Skeletal muscle satellite cell (primary cell): Measurements from ENCODE around the gene CLDN9.

Experiments used
- H3K27me3 ChIP-seq: 2 replicates; pipeline ENCODE4 v1.7.0; 2013; ENCODE audit warnings: low read length; ENCODE audit not compliant: control insufficient read depth, insufficient read depth
- H3K36me3 ChIP-seq: 2 replicates; pipeline ENCODE4 v1.7.0; 2013; ENCODE audit warnings: mild to moderate bottlenecking, control low read depth, low read length; ENCODE audit not compliant: insufficient read depth
- H3K4me1 ChIP-seq: 2 replicates; pipeline ENCODE4 v1.7.0; 2013; ENCODE audit warnings: low read length; ENCODE audit not compliant: control insufficient read depth, insufficient read depth
- H3K4me2 ChIP-seq: 2 replicates; pipeline ENCODE4 v1.7.0; 2013; ENCODE audit warnings: mild to moderate bottlenecking, low read length
- H3K4me3 ChIP-seq: 2 replicates; pipeline ENCODE4 v1.7.0; 2013; ENCODE audit warnings: low read length
- H3K9ac ChIP-seq: 2 replicates; pipeline ENCODE4 v1.7.0; 2013; ENCODE audit warnings: mild to moderate bottlenecking, low read depth, low read length, moderate library complexity
- H3K9me3 ChIP-seq: replicated peaks from 2 replicates; pipeline ENCODE4 v1.7.0; 2013; ENCODE audit warnings: mild to moderate bottlenecking, control low read depth, low read length

Gene CLDN9

DNA sequence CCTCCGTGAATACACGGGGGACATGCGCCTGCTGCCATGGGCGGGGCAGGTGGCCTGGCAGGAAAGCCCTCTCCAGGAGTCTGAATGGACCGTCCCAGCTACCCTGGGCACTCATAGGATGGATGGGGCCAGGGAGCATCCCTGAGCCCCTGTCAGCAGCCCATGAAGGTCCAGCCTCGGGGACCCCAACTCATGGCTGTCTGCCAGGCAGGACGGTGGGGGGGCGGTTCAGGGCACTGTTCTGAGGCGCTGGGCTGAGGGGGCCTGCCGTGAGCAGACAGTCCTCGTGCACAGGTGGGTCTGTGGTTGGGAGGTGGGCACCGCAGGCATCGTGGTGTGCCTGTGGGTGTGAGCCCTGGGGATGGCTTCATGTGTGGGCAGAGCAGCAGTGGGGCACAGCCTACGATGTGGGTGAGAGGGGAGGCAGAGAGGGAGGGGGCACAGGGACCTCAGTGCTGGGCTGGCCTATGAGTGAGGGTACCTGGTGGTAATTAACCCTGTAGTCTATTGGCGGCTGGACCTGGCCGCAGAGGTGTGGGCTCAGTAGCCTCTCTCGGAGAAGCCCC is 26.0 kb upstream of the CLDN9 start:
- H3K4me1 ChIP-seq = peaks cover 14% of the 10 kb centered on the region
- H3K27me3 ChIP-seq = no peaks in the 10 kb centered on the region

DNA sequence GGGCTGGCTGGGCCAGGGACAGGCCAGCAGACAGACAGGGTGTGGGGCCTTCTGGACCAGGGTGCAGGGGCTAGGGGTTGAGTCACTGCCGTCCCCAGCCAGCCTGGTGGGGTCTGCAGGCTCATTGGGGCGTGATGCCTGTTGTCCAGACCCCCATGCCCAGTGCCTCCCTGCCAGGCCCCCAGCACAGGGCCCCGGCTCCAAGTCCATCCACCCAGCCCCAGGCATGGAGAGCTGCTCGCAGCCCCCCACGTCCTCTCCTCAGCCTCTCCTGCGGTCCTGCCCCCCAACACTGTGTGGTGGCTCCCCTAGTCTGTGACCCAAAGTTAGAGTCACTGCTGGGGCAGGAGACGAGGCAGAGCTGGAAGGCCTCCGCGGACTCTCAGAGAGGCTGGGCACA is 25.4 kb upstream of the CLDN9 start:
- no peaks in the 10 kb centered on the region for H3K36me3 ChIP-seq
- no peak overlapping the region for H3K4me2 ChIP-seq
- peaks cover 14% of the 10 kb centered on the region for H3K4me1 ChIP-seq
- no peaks in the 10 kb centered on the region for H3K9me3 ChIP-seq
- H3K27me3 ChIP-seq = no peaks in the 10 kb centered on the region
- no peak overlapping the region for H3K4me3 ChIP-seq
- H3K9ac ChIP-seq = no peak overlapping the region

More for the DNA sequence above, 26.0 kb upstream of the CLDN9 start:
- no peak overlapping the region for H3K4me2 ChIP-seq
- no peak overlapping the region for H3K4me3 ChIP-seq
- no peaks in the 10 kb centered on the region for H3K9me3 ChIP-seq
- no peaks in the 10 kb centered on the region for H3K36me3 ChIP-seq
- H3K9ac ChIP-seq = no peak overlapping the region

DNA sequence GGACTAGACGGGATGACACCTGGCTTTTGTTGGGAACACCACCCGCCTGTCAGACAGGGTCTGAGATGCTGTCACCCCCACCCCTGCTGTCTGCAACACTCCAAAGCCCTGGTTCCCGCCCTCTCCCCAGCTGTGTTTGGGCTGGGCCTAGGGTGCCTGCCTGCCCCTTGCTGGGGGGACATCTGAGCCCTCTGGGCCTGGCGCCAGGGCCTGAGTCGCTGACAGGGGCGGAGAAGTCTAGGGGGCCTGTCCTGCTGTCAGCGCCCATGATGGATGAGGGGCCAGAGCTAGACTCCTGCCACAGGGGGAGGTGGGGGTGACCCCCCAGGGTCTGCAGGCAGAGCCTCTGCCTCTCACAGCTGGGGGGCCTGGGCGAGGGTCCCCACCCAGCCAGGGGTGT is 24.9 kb upstream of the CLDN9 start:
- no peaks in the 10 kb centered on the region for H3K36me3 ChIP-seq
- H3K4me1 ChIP-seq = peaks cover 14% of the 10 kb centered on the region
- H3K27me3 ChIP-seq = no peaks in the 10 kb centered on the region
- no peaks in the 10 kb centered on the region for H3K9me3 ChIP-seq
- no peak overlapping the region for H3K4me2 ChIP-seq
- no peak overlapping the region for H3K9ac ChIP-seq
- no peak overlapping the region for H3K4me3 ChIP-seq

DNA sequence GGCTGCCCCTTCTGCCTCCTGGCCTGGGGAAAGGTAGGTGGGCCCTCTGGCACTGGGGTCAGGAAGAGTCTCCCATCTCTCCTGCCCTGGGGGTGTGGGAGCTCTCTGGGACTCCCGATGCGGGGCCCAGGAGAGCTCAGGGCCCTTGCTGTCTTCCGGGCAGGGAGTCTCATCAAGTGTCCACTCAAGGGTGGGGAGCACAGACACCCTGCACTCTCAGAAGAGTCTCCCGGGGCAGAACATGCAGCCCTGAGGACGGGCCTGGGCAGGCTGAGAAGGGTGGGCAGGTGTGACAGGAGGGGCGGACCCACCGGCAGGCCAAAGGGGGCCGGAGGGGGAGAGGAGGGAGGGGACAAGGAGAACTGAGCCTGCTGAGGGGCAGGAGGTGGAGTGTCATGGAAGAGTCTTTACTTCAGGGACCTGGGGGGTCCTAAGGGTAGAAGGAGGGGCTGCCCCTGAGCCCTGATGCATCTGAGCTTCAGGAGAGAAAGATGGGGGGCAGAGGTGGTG is 24.1 kb upstream of the CLDN9 start:
- no peak overlapping the region for H3K9ac ChIP-seq
- peaks cover 14% of the 10 kb centered on the region for H3K4me1 ChIP-seq

DNA sequence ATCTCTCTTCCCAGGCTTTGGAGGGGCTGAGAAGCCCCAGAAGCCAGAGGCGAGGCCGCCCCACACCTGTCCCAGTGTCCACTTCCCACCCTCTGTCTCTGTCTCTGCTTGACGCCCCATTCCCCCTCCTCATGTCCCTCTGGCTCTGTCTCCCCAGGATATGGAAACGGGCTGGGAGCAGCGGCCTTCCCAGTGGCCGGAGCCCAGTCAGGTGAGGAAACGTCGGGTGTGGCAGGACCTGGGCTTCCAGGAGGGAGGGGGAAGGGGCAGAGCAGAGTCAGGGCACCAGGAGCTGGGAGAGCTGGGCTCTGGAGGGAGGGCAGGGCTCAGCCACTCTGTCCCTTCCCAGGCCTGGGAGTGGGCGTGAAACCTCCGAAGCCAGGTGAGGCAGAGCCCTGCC is 21.8 kb upstream of the CLDN9 start:
- H3K27me3 ChIP-seq = no peaks in the 10 kb centered on the region
- no peaks in the 10 kb centered on the region for H3K9me3 ChIP-seq
- H3K4me1 ChIP-seq = peaks cover 1% of the 10 kb centered on the region
- H3K4me2 ChIP-seq = no peak overlapping the region
- H3K4me3 ChIP-seq = no peak overlapping the region
- H3K36me3 ChIP-seq = no peaks in the 10 kb centered on the region
- H3K9ac ChIP-seq = no peak overlapping the region

More for the DNA sequence above, 24.1 kb upstream of the CLDN9 start:
- H3K4me2 ChIP-seq = no peak overlapping the region
- H3K4me3 ChIP-seq = no peak overlapping the region
- H3K9me3 ChIP-seq = no peaks in the 10 kb centered on the region
- no peaks in the 10 kb centered on the region for H3K27me3 ChIP-seq
- no peaks in the 10 kb centered on the region for H3K36me3 ChIP-seq

DNA sequence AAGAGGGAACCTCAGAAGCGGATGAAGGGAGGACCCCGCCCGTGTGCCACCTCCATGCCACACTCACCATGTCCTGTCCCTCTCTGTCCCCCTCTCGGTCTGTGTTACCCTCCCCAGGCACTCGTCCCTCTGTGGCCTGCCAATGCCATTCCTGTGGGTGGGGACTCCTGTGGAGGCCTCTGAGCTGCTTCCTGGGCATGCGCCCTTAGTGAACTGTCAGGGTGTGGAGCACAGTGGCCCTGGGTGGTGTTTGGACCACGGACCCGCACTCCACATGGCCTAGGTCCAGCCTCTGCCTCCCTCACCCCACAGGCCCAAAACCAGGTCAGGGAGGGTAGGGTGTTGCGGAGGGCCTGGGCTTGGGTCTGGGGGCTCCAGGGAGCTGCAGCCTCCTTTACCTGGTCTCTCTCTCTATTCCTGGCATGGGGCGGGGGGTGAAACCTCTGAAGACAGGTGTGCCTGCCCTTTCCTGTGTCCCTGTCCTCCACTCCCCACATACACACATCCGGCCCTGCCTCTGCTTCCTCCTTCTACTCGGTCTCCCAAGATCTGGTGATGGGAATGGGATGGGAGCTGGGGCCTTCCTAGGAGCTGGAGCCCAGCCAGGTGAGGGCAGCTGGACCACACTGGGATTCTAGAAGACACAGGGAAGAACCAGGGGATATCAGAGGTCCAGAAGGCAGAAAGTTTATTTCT is 21.0 kb upstream of the CLDN9 start:
- Histone ChIP-seq H3K4me3 (no peak overlapping the region), H3K9ac (no peak overlapping the region), H3K4me2 (no peak overlapping the region), H3K27me3 (peaks cover 4% of the 10 kb centered on the region), H3K36me3 (no peaks in the 10 kb centered on the region), H3K9me3 (no peaks in the 10 kb centered on the region), H3K4me1 (no peaks in the 10 kb centered on the region)

DNA sequence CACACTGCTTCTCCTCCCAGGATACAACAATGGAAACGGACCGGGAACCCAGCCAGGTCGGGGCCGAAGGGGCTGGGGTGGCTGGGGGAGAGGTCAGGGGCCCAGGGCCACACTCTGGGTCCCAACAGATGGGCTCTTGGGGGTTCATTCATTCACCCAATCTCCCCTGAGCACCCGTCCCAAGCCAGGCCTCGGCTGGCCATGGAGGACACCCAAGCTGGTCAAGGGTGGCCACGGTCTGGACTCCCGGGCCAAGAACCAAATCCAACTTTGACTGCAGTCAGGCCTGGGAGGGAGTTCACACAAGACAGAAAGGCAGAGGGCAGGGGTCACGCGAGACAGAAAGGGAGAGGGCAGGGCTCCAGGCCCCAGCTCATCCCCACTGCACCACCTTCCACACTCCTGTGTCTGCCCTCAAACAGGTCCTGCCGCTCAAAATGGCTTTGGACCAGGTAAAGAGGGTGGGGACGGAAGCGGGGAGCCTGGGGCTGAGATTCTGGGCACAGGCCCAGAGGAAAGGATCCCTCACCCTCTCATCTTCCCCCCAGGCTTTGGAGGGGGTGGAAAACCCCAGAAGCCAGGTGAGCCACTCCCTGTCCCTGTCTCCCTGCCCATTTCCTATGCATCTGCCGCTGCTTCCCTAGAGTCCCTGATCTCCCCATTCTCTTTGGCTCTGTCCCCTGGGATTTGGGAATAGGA is 20.2 kb upstream of the CLDN9 start:
- Histone ChIP-seq H3K36me3 (no peaks in the 10 kb centered on the region), H3K9ac (no peak overlapping the region), H3K9me3 (no peaks in the 10 kb centered on the region), H3K4me3 (no peak overlapping the region), H3K4me1 (no peaks in the 10 kb centered on the region), H3K27me3 (peaks cover 4% of the 10 kb centered on the region), H3K4me2 (no peak overlapping the region)

DNA sequence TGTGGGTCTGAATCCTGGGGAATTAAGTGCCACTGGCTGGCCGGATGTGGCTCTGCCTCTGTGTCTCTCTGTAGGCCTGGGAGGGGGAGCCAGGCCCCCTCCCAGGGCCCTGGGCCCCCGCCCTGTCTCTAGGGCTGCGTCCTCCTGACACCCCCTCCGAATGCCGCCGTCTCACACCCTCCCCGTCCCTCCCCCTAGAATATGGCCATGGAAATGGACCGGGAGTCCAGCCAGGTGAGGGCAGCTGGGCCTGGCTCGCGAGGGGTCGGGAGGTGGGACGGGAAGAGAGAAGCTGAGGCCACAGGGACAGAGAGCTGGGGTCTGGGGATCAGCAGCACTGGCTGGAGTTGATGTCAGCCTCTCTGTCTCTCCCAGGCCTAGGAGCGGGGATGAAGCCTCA is 16.4 kb upstream of the CLDN9 start:
- no peaks in the 10 kb centered on the region for H3K9me3 ChIP-seq
- peaks cover 14% of the 10 kb centered on the region for H3K27me3 ChIP-seq
- no peaks in the 10 kb centered on the region for H3K36me3 ChIP-seq
- no peak overlapping the region for H3K4me2 ChIP-seq
- H3K4me3 ChIP-seq = no peak overlapping the region
- no peaks in the 10 kb centered on the region for H3K4me1 ChIP-seq
- no peak overlapping the region for H3K9ac ChIP-seq

DNA sequence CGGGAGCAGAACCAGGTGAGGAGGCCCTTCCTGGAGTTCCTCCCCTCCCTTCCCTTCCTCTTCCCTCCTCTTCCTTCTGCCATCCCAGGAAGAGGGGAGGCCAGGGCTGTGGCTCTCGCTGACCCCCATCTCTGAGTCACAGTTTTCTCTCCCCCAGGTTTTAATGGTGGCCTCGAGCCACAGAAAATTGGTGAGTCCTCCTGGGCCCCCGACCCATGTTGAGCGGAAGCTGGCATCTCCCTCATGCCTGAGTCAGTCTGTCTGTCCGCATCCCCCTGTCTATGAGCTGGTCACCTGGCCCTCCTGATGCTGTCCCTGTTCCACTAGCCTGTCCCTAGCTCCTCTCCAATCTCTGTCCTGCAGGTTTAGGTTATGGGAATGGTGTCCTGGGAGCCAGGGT is 12.8 kb upstream of the CLDN9 start:
- Histone ChIP-seq H3K4me3 (no peak overlapping the region), H3K4me1 (no peaks in the 10 kb centered on the region), H3K27me3 (peaks cover 14% of the 10 kb centered on the region), H3K36me3 (no peaks in the 10 kb centered on the region), H3K4me2 (no peak overlapping the region), H3K9me3 (no peaks in the 10 kb centered on the region), H3K9ac (no peak overlapping the region)

DNA sequence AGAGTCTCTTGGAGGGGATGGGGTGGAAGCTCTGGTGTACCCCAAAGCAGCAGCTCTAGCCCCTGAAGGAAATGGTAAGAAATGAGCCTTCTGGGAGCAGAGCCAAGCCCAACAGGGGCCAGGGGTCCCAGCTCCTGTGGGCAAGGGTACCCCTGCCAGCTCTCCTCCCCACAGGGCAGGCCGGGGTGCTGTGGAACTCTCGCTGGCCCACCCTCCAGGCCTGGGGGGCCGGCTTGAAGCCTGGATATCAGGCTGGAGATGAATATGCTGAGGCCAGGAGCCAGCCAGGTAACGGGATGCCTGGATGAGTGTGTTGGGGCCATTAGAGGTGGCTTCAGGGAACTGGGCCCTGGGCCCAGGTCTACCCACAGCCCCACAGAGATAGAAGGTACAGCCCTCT is 12.2 kb upstream of the CLDN9 start:
- Histone ChIP-seq H3K9ac (no peak overlapping the region), H3K36me3 (no peaks in the 10 kb centered on the region), H3K9me3 (no peaks in the 10 kb centered on the region), H3K4me1 (no peaks in the 10 kb centered on the region), H3K4me2 (no peak overlapping the region), H3K4me3 (no peak overlapping the region), H3K27me3 (peaks cover 14% of the 10 kb centered on the region)

DNA sequence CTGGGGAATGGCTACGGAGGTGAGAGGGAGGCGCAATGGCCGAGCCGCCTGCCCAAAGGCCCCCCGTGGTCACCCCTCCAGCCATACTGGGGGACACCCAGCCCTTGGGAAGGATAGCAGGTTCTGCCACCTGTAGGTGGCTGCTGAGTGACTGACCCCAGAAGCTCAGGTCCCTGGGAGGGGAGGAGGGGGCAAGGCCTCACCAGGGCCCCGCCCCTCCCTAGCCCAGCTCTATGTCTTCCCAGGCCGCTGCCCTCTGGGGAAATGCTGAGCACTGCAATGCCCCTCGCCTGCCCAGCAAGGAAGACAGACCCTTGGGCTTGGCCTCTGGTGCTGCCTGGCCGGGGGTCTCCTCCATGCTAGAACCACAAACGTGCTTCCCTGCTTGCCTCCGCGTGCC is 11.4 kb upstream of the CLDN9 start:
- H3K36me3 ChIP-seq = no peaks in the 10 kb centered on the region
- no peaks in the 10 kb centered on the region for H3K9me3 ChIP-seq
- H3K4me3 ChIP-seq = no peak overlapping the region
- H3K4me1 ChIP-seq = no peaks in the 10 kb centered on the region
- no peak overlapping the region for H3K4me2 ChIP-seq
- peaks cover 14% of the 10 kb centered on the region for H3K27me3 ChIP-seq
- H3K9ac ChIP-seq = no peak overlapping the region
